SK-N-SH (cell line): ENCODE results near the gene SPO11. TPM values are rescaled to one million over a fixed set of nuclear protein-coding genes. Genes with fewer than 3 reads are reported as not detected.

Experiments used
- CTCF ChIA-PET: fragments of 300-600, 350-600 bp; formaldehyde crosslinking; extraction: SDS; loops from one replicate; lab custom pipeline; 2021; lab: Yijun Ruan, JAX
- POLR2A ChIA-PET: fragments of 350-600 bp; sonication (Branson Sonifier 250); formaldehyde crosslinking; extraction: SDS; loops from one replicate; lab custom pipeline; 2020; ENCODE audit warnings: antibody characterized with exemption, inconsistent platforms; lab: Yijun Ruan, JAX
- DNase-seq: peaks from one replicate; pipeline ENCODE4 v3.0.0; 2012
- H2AFZ ChIP-seq: fragments of 200-600 bp; sonication (generic); 2 replicates; pipeline ENCODE4 v1.8.1; 2016; ENCODE audit warnings: antibody characterized with exemption, mild to moderate bottlenecking, low read depth
- H3F3A ChIP-seq: fragments of 200-600 bp; sonication (generic); replicated peaks from 2 replicates; pipeline ENCODE3; 2016; ENCODE audit warnings: antibody characterized with exemption, mild to moderate bottlenecking; ENCODE audit not compliant: insufficient read depth
- H3K27ac ChIP-seq, 2 experiments: fragments of 200-500 bp in 1 of 2; fragments of 200-600 bp in 1 of 2; sonication (Bioruptor generic) in 1 of 2; sonication (generic), shearing (Covaris generic) in 1 of 2; 2 replicates each; pipeline versions ENCODE4 v1.5.1 to v1.6.1; 2014 to 2016; ENCODE audit warnings: low read depth in 2 of 2, inconsistent platforms in 1 of 2, low read length in 1 of 2, mild to moderate bottlenecking in 1 of 2, mixed read lengths in 1 of 2
- H3K27me3 ChIP-seq: fragments of 200-600 bp; sonication (generic), shearing (Covaris generic); 2 replicates; pipeline ENCODE4 v1.6.1; 2016; ENCODE audit warnings: mixed run types; ENCODE audit not compliant: insufficient read depth
- H3K36me3 ChIP-seq, 2 experiments: fragments of 200-500 bp in 1 of 2; fragments of 200-600 bp in 1 of 2; sonication (Bioruptor generic) in 1 of 2; sonication (generic) in 1 of 2; replicated peaks in 1 of 2; 2 replicates each; pipeline versions ENCODE3 to v1.5.1; 2014 to 2016; ENCODE audit warnings: low read length in 1 of 2, mild to moderate bottlenecking in 1 of 2; ENCODE audit not compliant: insufficient read depth in 2 of 2, control insufficient read depth in 1 of 2
- H3K4me1 ChIP-seq, 2 experiments: fragments of 200-500 bp in 1 of 2; fragments of 200-600 bp in 1 of 2; sonication (Bioruptor generic) in 1 of 2; sonication (generic), shearing (Covaris generic) in 1 of 2; 2 replicates each; pipeline versions ENCODE4 v1.5.1 to v1.6.1; 2014 to 2016; ENCODE audit warnings: low read depth in 1 of 2, low read length in 1 of 2, mixed run types in 1 of 2; ENCODE audit not compliant: insufficient read depth in 2 of 2, control insufficient read depth in 1 of 2
- H3K4me2 ChIP-seq: fragments of 200-600 bp; sonication (generic), shearing (Covaris generic); 2 replicates; pipeline ENCODE4 v1.6.1; 2017; ENCODE audit warnings: mixed run types
- H3K4me3 ChIP-seq, 2 experiments: fragments of 200-500 bp in 1 of 2; fragments of 200-600 bp in 1 of 2; sonication (Bioruptor generic) in 1 of 2; sonication (generic), shearing (Covaris generic) in 1 of 2; 2 replicates each; pipeline versions ENCODE4 v1.5.1 to v1.8.1; 2014 to 2016; ENCODE audit warnings: low read depth in 2 of 2, inconsistent platforms in 1 of 2, low read length in 1 of 2, mild to moderate bottlenecking in 1 of 2, mixed read lengths in 1 of 2, moderate library complexity in 1 of 2
- H3K79me2 ChIP-seq: fragments of 200-600 bp; sonication (generic); 2 replicates; pipeline ENCODE4 v1.8.1; 2017; ENCODE audit warnings: mild to moderate bottlenecking; ENCODE audit not compliant: insufficient read depth
- H3K9ac ChIP-seq: fragments of 200-600 bp; sonication (generic); 2 replicates; pipeline ENCODE4 v1.6.1; 2017; ENCODE audit warnings: mixed run types
- H3K9me2 ChIP-seq: fragments of 200-600 bp; sonication (generic); 2 replicates; pipeline ENCODE4 v1.6.1; 2017; ENCODE audit warnings: mixed run types
- H3K9me3 ChIP-seq: fragments of 200-600 bp; sonication (generic); 2 replicates; pipeline ENCODE4 v1.6.1; 2017; ENCODE audit warnings: mixed run types, mild to moderate bottlenecking, moderate library complexity
- H4K20me1 ChIP-seq: fragments of 200-600 bp; sonication (generic); 2 replicates; pipeline ENCODE4 v1.6.1; 2017; ENCODE audit warnings: mild to moderate bottlenecking, mixed run types; ENCODE audit not compliant: insufficient read depth
- MXI1 ChIP-seq: IDR thresholded peaks from 2 replicates; pipeline ENCODE4 v1.6.1; 2012; ENCODE audit warnings: mild to moderate bottlenecking, low read depth, low read length, improper control_type of control experiment
- POLR2AphosphoS5 ChIP-seq: IDR thresholded peaks from 2 replicates; pipeline ENCODE4 v1.6.1; 2012; ENCODE audit warnings: low read depth, low read length
- TEAD4 ChIP-seq: IDR thresholded peaks from 2 replicates; pipeline ENCODE4 v1.4.0; 2012; ENCODE audit warnings: mild to moderate bottlenecking, borderline replicate concordance; ENCODE audit not compliant: insufficient read depth
- WGBS: methylation state at CpG from one replicate; pipeline ENCODE4 v1.1.6; 2017; ENCODE audit warnings: low lambda C conversion rate; 5-methylcytosine and 5-hydroxymethylcytosine counted together
- polyA plus RNA-seq, 3 experiments: library from polyadenylated mRNA; depleted of rRNA; stranded (reverse); fragments of >200 nt; gene quantifications; 2 replicates each; pipeline ENCODE4 v1.2.3, GENCODE V29; 2012
- TF ChIP-seq, protein P1 (sequence below): fragments of 150-350 bp; IDR thresholded peaks from 2 replicates; pipeline ENCODE4 v1.6.1; 2016; ENCODE audit warnings: mild to moderate bottlenecking, low read depth, low read length
- TF ChIP-seq, protein P2 (sequence below): IDR thresholded peaks from 2 replicates; pipeline ENCODE4 v1.4.0; 2012; ENCODE audit warnings: low read depth, borderline replicate concordance
- TF ChIP-seq, protein P3 (sequence below): IDR thresholded peaks from 2 replicates; pipeline ENCODE4 v1.6.1; 2012; ENCODE audit warnings: mild to moderate bottlenecking, low read depth, low read length, moderate library complexity
- TF ChIP-seq, protein P4 (sequence below): IDR thresholded peaks from 2 replicates; pipeline ENCODE4; 2012

Gene SPO11
- polyA plus RNA-seq, 1 of the 3 experiments (the other 2 are of a cell fraction) = not detected

- no peaks in the 10 kb centered on the region for H3K9me3 ChIP-seq
- CTCF ChIA-PET = interaction anchor here (1.2 to 2.4 kb wide), 6 partner anchors 14 to 765 kb away, joined by 3 to 6 read pairs (median 4); partner anchors contain the start of gene SPO11
- WGBS = 37% methylated on average over 8 of the region's 8 CpGs
- H3K36me3 ChIP-seq = no peaks in the 10 kb centered on the region
- no peak for DNase-seq
- no peak overlapping the region for H2AFZ ChIP-seq
- H3K27me3 ChIP-seq = no peaks in the 10 kb centered on the region
- peaks cover 0 to 6% of the 10 kb centered on the region in 2 experiments; a peak in 1 of 4 replicates for H3K4me1 ChIP-seq
- H3K4me2 ChIP-seq = no peak overlapping the region
- H3K9ac ChIP-seq = no peak overlapping the region
- H3K4me3 ChIP-seq = no peak overlapping the region
- TF ChIP-seq MXI1 (no peak), POLR2AphosphoS5 (no peak)
- TF ChIP-seq, protein P1, sequence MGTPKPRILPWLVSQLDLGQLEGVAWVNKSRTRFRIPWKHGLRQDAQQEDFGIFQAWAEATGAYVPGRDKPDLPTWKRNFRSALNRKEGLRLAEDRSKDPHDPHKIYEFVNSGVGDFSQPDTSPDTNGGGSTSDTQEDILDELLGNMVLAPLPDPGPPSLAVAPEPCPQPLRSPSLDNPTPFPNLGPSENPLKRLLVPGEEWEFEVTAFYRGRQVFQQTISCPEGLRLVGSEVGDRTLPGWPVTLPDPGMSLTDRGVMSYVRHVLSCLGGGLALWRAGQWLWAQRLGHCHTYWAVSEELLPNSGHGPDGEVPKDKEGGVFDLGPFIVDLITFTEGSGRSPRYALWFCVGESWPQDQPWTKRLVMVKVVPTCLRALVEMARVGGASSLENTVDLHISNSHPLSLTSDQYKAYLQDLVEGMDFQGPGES = no peak
- TF ChIP-seq, protein P2, sequence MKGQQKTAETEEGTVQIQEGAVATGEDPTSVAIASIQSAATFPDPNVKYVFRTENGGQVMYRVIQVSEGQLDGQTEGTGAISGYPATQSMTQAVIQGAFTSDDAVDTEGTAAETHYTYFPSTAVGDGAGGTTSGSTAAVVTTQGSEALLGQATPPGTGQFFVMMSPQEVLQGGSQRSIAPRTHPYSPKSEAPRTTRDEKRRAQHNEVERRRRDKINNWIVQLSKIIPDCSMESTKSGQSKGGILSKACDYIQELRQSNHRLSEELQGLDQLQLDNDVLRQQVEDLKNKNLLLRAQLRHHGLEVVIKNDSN = no peak
- TF ChIP-seq, protein P3, sequence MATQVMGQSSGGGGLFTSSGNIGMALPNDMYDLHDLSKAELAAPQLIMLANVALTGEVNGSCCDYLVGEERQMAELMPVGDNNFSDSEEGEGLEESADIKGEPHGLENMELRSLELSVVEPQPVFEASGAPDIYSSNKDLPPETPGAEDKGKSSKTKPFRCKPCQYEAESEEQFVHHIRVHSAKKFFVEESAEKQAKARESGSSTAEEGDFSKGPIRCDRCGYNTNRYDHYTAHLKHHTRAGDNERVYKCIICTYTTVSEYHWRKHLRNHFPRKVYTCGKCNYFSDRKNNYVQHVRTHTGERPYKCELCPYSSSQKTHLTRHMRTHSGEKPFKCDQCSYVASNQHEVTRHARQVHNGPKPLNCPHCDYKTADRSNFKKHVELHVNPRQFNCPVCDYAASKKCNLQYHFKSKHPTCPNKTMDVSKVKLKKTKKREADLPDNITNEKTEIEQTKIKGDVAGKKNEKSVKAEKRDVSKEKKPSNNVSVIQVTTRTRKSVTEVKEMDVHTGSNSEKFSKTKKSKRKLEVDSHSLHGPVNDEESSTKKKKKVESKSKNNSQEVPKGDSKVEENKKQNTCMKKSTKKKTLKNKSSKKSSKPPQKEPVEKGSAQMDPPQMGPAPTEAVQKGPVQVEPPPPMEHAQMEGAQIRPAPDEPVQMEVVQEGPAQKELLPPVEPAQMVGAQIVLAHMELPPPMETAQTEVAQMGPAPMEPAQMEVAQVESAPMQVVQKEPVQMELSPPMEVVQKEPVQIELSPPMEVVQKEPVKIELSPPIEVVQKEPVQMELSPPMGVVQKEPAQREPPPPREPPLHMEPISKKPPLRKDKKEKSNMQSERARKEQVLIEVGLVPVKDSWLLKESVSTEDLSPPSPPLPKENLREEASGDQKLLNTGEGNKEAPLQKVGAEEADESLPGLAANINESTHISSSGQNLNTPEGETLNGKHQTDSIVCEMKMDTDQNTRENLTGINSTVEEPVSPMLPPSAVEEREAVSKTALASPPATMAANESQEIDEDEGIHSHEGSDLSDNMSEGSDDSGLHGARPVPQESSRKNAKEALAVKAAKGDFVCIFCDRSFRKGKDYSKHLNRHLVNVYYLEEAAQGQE = no peak
- TF ChIP-seq, protein P4, sequence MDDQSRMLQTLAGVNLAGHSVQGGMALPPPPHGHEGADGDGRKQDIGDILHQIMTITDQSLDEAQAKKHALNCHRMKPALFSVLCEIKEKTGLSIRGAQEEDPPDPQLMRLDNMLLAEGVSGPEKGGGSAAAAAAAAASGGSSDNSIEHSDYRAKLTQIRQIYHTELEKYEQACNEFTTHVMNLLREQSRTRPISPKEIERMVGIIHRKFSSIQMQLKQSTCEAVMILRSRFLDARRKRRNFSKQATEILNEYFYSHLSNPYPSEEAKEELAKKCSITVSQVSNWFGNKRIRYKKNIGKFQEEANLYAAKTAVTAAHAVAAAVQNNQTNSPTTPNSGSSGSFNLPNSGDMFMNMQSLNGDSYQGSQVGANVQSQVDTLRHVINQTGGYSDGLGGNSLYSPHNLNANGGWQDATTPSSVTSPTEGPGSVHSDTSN = no peak
- no peaks in the 10 kb centered on the region for H3K79me2 ChIP-seq
- no peaks in the 10 kb centered on the region for H4K20me1 ChIP-seq
- H3F3A ChIP-seq = no peaks in the 10 kb centered on the region
- H3K27ac ChIP-seq = no peak overlapping the region
- POLR2A ChIA-PET = no interaction called here
- H3K9me2 ChIP-seq = no peaks in the 10 kb centered on the region
These were observed 14.3 kb upstream of the SPO11 start for GRCh38 chr20:57315083-57315975.

DNA sequence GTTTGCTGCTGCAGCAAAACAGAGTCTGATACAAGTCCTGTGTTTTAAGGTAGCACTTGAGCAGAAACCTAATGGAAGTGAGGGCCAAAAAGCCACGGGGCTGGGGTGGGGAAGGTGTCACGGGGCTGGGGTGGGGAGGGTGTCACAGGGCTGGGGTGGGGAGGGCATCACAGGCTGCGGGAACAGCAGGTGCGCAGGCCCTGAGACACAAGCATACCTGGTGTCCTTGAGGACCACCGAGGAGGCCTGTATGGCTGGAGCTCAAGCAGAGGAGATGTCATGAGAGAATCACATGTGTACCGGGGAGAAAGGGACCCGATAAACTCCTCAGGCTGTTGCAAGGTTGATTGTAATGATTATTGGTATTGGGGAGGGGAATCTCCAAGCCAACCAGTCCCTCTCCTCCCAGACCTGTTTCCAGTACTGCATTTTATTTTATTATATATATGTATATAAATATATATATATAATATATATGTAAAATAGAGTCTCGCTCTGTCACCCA lies 13.6 kb upstream of the SPO11 start:
- H2AFZ ChIP-seq = no peak overlapping the region
- H4K20me1 ChIP-seq = no peaks in the 10 kb centered on the region
- WGBS = 47% methylated on average over 7 of the region's 8 CpGs
- H3K79me2 ChIP-seq = no peaks in the 10 kb centered on the region
- H3K9ac ChIP-seq = no peak overlapping the region
- no peak for DNase-seq
- H3K9me2 ChIP-seq = no peaks in the 10 kb centered on the region
- no peak overlapping the region for H3K4me2 ChIP-seq
- no peaks in the 10 kb centered on the region for H3K27me3 ChIP-seq
- H3F3A ChIP-seq = no peaks in the 10 kb centered on the region
- no peak overlapping the region for H3K4me3 ChIP-seq
- H3K9me3 ChIP-seq = no peaks in the 10 kb centered on the region
- CTCF ChIA-PET = interaction anchor here (2.4 kb wide), 1 partner anchor 17 kb away, joined by 6 read pairs; no protein-coding TSS in a partner anchor
- no peak overlapping the region for H3K27ac ChIP-seq
- no peak for TF ChIP-seq TEAD4
- TF ChIP-seq, all 33 proteins: peak for 0
- Histone ChIP-seq H3K36me3 (no peaks in the 10 kb centered on the region), H3K4me1 (peaks cover 0 to 6% of the 10 kb centered on the region in 2 experiments; a peak in 1 of 4 replicates)
- POLR2A ChIA-PET = no interaction called here
